GM12878 (cell line): Measurements from ENCODE around the gene ASIC4. TPM values are rescaled to one million over a fixed set of nuclear protein-coding genes. Genes with fewer than 3 reads are reported as not detected.

ENCODE experiments used
- ATAC-seq: fragments of 200-7000 bp; cut with Tn5 transposase; 3 replicates; pipeline ENCODE4 v1.9.1; 2020; ENCODE audit warnings: mild to moderate bottlenecking, moderate library complexity
- BruUV-seq: library from RNA; stranded (reverse); fragments of 400-500 nt; replicated peaks from 2 replicates; lab custom pipeline; 2021; lab: Mats Ljungman, UMichigan
- CTCF ChIA-PET: fragments of 300-600 bp; sonication (Branson Sonifier 250); formaldehyde crosslinking; extraction: SDS; loops from one replicate; lab custom pipeline; 2021; ENCODE audit warnings: inconsistent platforms; lab: Yijun Ruan, JAX
- POLR2A ChIA-PET: fragments of 350-600 bp; formaldehyde crosslinking; extraction: SDS; loops from one replicate; lab custom pipeline; 2021; ENCODE audit warnings: inconsistent platforms; lab: Charles Lee
- RAD21 ChIA-PET: fragments of 300-600 bp; sonication (Branson Sonifier 250); formaldehyde crosslinking; loops from one replicate; lab custom pipeline; 2023; ENCODE audit warnings: antibody characterized with exemption; ENCODE audit not compliant: unreplicated experiment; lab: Charles Lee
- SMC1A ChIA-PET: fragments of 300-600 bp; sonication (Branson Sonifier 250); formaldehyde crosslinking; loops from one replicate; lab custom pipeline; 2023; ENCODE audit not compliant: unreplicated experiment, uncharacterized antibody; lab: Charles Lee
- DNase-seq: peaks from one replicate; pipeline ENCODE4 v3.0.0-alpha.2; 2011; ENCODE audit warnings: low read depth, low spot score
- FAIRE-seq: peaks from 3 replicates; lab custom pipeline; 2011; peaks lifted over from hg19 to GRCh38; lab: Jason Lieb, UNC
- H2AFZ ChIP-seq: 2 replicates; pipeline ENCODE4 v1.6.0; 2011; ENCODE audit warnings: low read depth, low read length, control low read depth; ENCODE audit not compliant: control insufficient read depth
- H3K27ac ChIP-seq: 2 replicates; pipeline ENCODE4 v1.5.1; 2011; ENCODE audit warnings: control low read depth; ENCODE audit not compliant: control insufficient read depth, insufficient read depth
- H3K27me3 ChIP-seq, 2 experiments: replicated peaks in 1 of 2; 2 replicates each; pipeline versions ENCODE4 v1.6.0 to v1.6.1; 2011; ENCODE audit warnings: low read length in 1 of 2; ENCODE audit not compliant: control insufficient read depth in 2 of 2, insufficient read depth in 2 of 2
- H3K36me3 ChIP-seq, 2 experiments: 2 replicates each; pipeline ENCODE4 v1.5.1; 2011; ENCODE audit warnings: low read length in 1 of 2; ENCODE audit not compliant: control insufficient read depth in 2 of 2, insufficient read depth in 2 of 2
- H3K4me1 ChIP-seq: 2 replicates; pipeline ENCODE4 v1.6.1; 2011; ENCODE audit warnings: mild to moderate bottlenecking, low read length, moderate library complexity, mixed read lengths; ENCODE audit not compliant: control insufficient read depth, insufficient read depth
- H3K4me2 ChIP-seq: 2 replicates; pipeline ENCODE4 v1.6.0; 2011; ENCODE audit warnings: control low read depth; ENCODE audit not compliant: control insufficient read depth, insufficient read depth
- H3K4me3 ChIP-seq: fragments of 200-600 bp; sonication (generic); 2 replicates; pipeline ENCODE4 v1.5.1; 2016
- H3K79me2 ChIP-seq: 2 replicates; pipeline ENCODE4 v1.6.0; 2011; ENCODE audit warnings: low read length; ENCODE audit not compliant: control insufficient read depth, insufficient read depth
- H3K9ac ChIP-seq: 2 replicates; pipeline ENCODE4 v1.8.0; 2011; ENCODE audit warnings: low read length, control low read depth, mixed read lengths; ENCODE audit not compliant: control insufficient read depth, insufficient read depth
- H3K9me3 ChIP-seq: replicated peaks from 3 replicates; pipeline ENCODE4 v1.5.1; 2011; ENCODE audit warnings: mild to moderate bottlenecking, low read length; ENCODE audit not compliant: control insufficient read depth, insufficient read depth
- H4K20me1 ChIP-seq: 2 replicates; pipeline ENCODE4 v1.6.0; 2011; ENCODE audit not compliant: control insufficient read depth, insufficient read depth
- DPF2 ChIP-seq: fragments of 450-650 bp; IDR thresholded peaks from 2 replicates; pipeline ENCODE4 v1.6.1; 2017; ENCODE audit warnings: mild to moderate bottlenecking
- GABPA ChIP-seq: IDR thresholded peaks from 2 replicates; pipeline ENCODE4 v1.6.1; 2014; ENCODE audit warnings: antibody characterized with exemption, low read depth, mild to moderate bottlenecking, inconsistent platforms
- RELA ChIP-seq: fragments of 450-650 bp; IDR thresholded peaks from 2 replicates; pipeline ENCODE4 v1.8.0; 2014; ENCODE audit warnings: borderline replicate concordance; ENCODE audit not compliant: partially characterized antibody
- WGBS: methylation state at CpG from one replicate; pipeline ENCODE4 v1.1.6; 2016; ENCODE audit warnings: low lambda C conversion rate; ENCODE audit not compliant: insufficient replicate concordance, insufficient coverage; ENCODE audit errors: missing lambda C conversion rate; 5-methylcytosine and 5-hydroxymethylcytosine counted together
- in situ Hi-C: fragments of 300-500 bp; cut with MboI; formaldehyde crosslinking; loops from 9 replicates; pipeline ENCODE4 v1.14.3; 2018; ENCODE audit warnings: mixed read lengths
- intact Hi-C: fragments of 100-400 bp; cut with micrococcal nuclease; formaldehyde crosslinking; loops from one replicate; pipeline ENCODE4 v1.14.2; 2022; ENCODE audit not compliant: unreplicated experiment
- polyA plus RNA-seq, 11 experiments: library from polyadenylated mRNA; depleted of rRNA in 4 of 11; unstranded in 6 of 11; stranded (reverse) in 5 of 11; fragments of >200 nt; fragmentation: Nextera tagmentation in 4 of 11; fragmentation: Illumina TruSeq in 1 of 11; extraction: Ambion mirVana in 4 of 11; extraction: Trizol in 1 of 11; gene quantifications; 1 replicate in 1 of 11; 2 replicates in 10 of 11; pipeline versions ENCODE4 v1.2.1 to v1.2.3, GENCODE V29; 2011 to 2016; ENCODE audit warnings: inconsistent platforms in 2 of 11, missing spikeins in 2 of 11, low read depth in 1 of 11
- total RNA-seq, 4 experiments: library from RNA; depleted of rRNA in 3 of 4; stranded (reverse); fragments of >200 nt in 3 of 4; fragmentation: Illumina TruSeq in 1 of 4; extraction: Trizol in 1 of 4; gene quantifications; 2 replicates each; pipeline versions ENCODE4 v1.2.1 to v1.2.3, GENCODE V29; 2013 to 2021
- TF ChIP-seq, protein P1 (sequence below): IDR thresholded peaks from 2 replicates; pipeline ENCODE4 v1.6.1; 2011; ENCODE audit warnings: borderline replicate concordance, low read depth, mild to moderate bottlenecking, moderate library complexity, low read length; ENCODE audit not compliant: insufficient read depth, poor library complexity, severe bottlenecking
- TF ChIP-seq, protein P2 (sequence below): IDR thresholded peaks from 2 replicates; pipeline ENCODE4 v1.6.1; 2012; ENCODE audit warnings: low read depth, low read length, improper control_type of control experiment
- TF ChIP-seq, protein P3 (sequence below): fragments of 450-650 bp; IDR thresholded peaks from 2 replicates; pipeline ENCODE4 v1.6.1; 2017; ENCODE audit warnings: mild to moderate bottlenecking, moderate library complexity

Gene ASIC4
- total and polyA plus RNA-seq, 10 of the 15 experiments (the other 5 are each of a cell fraction or from before 2014, with no cell fraction given): 0.01 TPM; not detected in 9

DNA sequence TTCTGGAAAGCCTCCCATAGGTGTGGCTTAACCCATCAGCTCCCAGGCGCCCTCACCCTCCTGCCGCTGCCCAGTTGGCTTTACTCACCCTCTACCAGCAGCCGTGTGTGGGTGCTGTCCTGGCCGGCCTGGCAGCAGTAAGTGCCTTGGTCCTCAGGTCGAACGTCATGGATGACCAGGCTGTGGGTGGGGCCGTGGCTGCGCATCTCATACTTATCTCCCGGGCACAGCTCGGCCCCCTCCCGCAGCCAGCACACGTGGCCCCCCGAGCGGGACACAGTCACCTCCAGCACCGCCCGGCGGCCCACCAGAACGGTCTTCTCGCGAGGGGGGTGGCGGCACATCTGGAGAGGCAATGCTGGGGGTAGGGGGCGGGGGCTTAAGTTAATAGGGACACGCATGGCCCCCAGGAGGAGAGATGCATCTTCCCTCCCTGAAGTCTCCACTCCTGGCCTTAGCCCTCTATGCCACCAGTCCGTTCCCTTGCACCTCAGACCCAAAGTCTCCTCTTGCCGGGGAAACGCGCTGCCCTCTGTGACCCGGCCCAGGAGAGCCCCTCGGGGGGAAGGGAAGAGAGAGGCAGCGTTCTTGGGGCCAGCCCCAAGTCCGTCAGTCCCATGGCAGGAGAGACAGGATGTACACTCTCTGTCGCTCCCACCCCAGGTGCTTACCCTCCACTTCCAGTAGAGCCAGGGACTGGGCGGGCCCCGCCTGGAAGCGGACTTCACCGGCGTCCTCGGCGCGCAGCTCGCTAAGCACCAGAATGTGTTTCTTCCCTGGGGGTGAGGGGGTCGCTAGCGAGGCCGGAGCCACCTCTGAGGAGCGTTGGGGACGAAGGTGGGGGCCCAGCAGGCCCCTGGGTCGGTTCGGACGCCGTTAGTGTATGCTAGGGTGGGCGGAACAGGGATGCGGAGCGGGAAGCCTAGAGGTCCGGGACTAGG lies 37.4 kb downstream of the ASIC4 start:
- in situ Hi-C loops: no loop called here
- no peaks in the 10 kb centered on the region; the same call in 1 of the 2 replicates for H3K4me1 ChIP-seq
- TF ChIP-seq DPF2: no peak
- TF ChIP-seq, protein P1, sequence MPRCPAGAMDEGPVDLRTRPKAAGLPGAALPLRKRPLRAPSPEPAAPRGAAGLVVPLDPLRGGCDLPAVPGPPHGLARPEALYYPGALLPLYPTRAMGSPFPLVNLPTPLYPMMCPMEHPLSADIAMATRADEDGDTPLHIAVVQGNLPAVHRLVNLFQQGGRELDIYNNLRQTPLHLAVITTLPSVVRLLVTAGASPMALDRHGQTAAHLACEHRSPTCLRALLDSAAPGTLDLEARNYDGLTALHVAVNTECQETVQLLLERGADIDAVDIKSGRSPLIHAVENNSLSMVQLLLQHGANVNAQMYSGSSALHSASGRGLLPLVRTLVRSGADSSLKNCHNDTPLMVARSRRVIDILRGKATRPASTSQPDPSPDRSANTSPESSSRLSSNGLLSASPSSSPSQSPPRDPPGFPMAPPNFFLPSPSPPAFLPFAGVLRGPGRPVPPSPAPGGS: no peak
- no peak for TF ChIP-seq RELA
- TF ChIP-seq, protein P2, sequence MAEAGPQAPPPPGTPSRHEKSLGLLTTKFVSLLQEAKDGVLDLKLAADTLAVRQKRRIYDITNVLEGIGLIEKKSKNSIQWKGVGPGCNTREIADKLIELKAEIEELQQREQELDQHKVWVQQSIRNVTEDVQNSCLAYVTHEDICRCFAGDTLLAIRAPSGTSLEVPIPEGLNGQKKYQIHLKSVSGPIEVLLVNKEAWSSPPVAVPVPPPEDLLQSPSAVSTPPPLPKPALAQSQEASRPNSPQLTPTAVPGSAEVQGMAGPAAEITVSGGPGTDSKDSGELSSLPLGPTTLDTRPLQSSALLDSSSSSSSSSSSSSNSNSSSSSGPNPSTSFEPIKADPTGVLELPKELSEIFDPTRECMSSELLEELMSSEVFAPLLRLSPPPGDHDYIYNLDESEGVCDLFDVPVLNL: no peak
- TF ChIP-seq GABPA: no peak
- TF ChIP-seq, protein P3, sequence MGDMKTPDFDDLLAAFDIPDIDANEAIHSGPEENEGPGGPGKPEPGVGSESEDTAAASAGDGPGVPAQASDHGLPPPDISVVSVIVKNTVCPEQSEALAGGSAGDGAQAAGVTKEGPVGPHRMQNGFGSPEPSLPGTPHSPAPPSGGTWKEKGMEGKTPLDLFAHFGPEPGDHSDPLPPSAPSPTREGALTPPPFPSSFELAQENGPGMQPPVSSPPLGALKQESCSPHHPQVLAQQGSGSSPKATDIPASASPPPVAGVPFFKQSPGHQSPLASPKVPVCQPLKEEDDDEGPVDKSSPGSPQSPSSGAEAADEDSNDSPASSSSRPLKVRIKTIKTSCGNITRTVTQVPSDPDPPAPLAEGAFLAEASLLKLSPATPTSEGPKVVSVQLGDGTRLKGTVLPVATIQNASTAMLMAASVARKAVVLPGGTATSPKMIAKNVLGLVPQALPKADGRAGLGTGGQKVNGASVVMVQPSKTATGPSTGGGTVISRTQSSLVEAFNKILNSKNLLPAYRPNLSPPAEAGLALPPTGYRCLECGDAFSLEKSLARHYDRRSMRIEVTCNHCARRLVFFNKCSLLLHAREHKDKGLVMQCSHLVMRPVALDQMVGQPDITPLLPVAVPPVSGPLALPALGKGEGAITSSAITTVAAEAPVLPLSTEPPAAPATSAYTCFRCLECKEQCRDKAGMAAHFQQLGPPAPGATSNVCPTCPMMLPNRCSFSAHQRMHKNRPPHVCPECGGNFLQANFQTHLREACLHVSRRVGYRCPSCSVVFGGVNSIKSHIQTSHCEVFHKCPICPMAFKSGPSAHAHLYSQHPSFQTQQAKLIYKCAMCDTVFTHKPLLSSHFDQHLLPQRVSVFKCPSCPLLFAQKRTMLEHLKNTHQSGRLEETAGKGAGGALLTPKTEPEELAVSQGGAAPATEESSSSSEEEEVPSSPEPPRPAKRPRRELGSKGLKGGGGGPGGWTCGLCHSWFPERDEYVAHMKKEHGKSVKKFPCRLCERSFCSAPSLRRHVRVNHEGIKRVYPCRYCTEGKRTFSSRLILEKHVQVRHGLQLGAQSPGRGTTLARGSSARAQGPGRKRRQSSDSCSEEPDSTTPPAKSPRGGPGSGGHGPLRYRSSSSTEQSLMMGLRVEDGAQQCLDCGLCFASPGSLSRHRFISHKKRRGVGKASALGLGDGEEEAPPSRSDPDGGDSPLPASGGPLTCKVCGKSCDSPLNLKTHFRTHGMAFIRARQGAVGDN: no peak
- ChIA-PET CTCF (interaction anchor here (0.9 to 1.9 kb wide), 2 partner anchors 9 to 11 kb away, joined by 3 to 7 read pairs; partner anchors contain the start of gene CHPF), RAD21 (interaction anchor here (1.0 kb wide), 1 partner anchor 11 kb away, joined by 3 read pairs; no protein-coding TSS in a partner anchor), SMC1A (no interaction called here), POLR2A (no interaction called here)
- DNase-seq (no peak), ATAC-seq (peak; percentile 40), FAIRE-seq (no peak)
- peaks cover 3 to 8% of the 10 kb centered on the region in 2 experiments for H3K27me3 ChIP-seq
- BruUV-seq: no TSS peak
- peak overlapping the region; percentile 37 for H2AFZ ChIP-seq
- no peak overlapping the region for H3K9ac ChIP-seq
- H3K9me3 ChIP-seq: no peaks in the 10 kb centered on the region; the same call in 2 of the 3 replicates
- intact Hi-C loops: no loop called here
- no peak overlapping the region for H3K27ac ChIP-seq
- H3K79me2 ChIP-seq: no peaks in the 10 kb centered on the region
- 20% methylated on average over 51 of the region's 54 CpGs for WGBS
- H4K20me1 ChIP-seq: no peaks in the 10 kb centered on the region
- no peaks in the 10 kb centered on the region for H3K36me3 ChIP-seq
- H3K4me2 ChIP-seq: peak overlapping the region; percentile 77
- peak overlapping the region; percentile 57; the same call in 1 of the 2 replicates for H3K4me3 ChIP-seq
